PFSK-1 (cell line): ENCODE data around the gene EXOC7.

Source experiments
- FOXP2 ChIP-seq: optimal IDR thresholded peaks from 2 replicates; pipeline ENCODE3; 2011; ENCODE audit warnings: borderline replicate concordance, control low read depth, inconsistent platforms; ENCODE audit not compliant: insufficient read depth; ENCODE audit errors: extremely low read length, extremely low read depth
- POLR2AphosphoS5 ChIP-seq: IDR thresholded peaks from 2 replicates; pipeline ENCODE4 v1.6.1; 2012; ENCODE audit warnings: low read depth, mild to moderate bottlenecking, control low read depth, low read length, moderate library complexity
- SIN3A ChIP-seq: IDR thresholded peaks from 2 replicates; pipeline ENCODE4 v1.6.1; 2012; ENCODE audit warnings: mild to moderate bottlenecking, low read length, moderate library complexity, borderline replicate concordance; ENCODE audit not compliant: insufficient read depth
- TAF1 ChIP-seq: IDR thresholded peaks from 2 replicates; pipeline ENCODE4 v1.6.1; 2012; ENCODE audit warnings: low read length, control low read depth, borderline replicate concordance; ENCODE audit not compliant: insufficient read depth
- TF ChIP-seq, protein P1 (sequence below), 2 experiments: IDR thresholded peaks; 2 replicates each; pipeline versions ENCODE4 v1.6.1 to v1.8.0; 2011 to 2012; ENCODE audit warnings: low read depth in 2 of 2, low read length in 2 of 2, control low read depth in 1 of 2, inconsistent platforms in 1 of 2, mild to moderate bottlenecking in 1 of 2, moderate library complexity in 1 of 2; ENCODE audit not compliant: insufficient read depth in 1 of 2

EXOC7 gene

DNA sequence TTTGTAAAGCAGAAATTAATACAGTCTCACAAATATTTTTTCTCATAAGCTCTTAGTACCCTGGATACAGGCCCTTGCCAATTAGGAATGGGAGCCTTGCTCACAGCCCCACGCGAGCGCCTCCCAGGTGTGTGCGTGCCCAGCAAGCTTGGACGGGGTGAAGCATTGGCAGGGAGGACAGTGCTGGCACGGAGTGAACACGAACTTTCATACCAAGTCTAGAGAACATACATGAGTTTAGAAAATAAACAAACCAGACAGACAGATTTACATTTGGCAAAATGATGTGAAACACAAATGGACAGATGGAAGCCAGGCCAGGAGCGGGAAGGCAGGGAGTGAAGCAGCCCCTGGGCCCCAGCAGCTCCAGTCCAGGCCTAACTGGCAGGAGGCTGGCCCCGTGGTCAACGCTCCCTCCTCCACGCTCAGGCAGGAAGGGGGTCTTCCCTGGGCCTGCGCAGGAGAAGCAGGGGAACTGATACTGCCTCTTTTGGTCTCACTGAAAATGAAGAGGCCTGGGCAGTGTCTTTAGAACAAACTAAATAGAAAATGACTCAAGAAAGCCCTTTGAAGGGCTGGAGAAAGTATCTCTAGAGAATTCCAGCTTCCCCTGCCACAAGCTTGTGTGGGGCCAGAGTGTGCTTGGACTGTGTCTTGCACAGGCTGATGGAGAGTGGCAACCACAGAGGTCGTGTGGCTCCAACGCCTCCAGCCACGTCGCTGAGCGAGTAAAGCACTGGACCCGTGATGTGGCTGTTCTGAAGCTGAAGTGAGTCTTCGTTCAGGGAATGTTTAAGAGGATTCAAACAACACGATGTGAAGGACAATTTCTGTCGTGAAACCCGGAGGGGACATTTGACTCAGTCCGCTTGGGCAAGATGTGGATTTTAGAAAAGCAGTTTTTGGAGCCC lies 47.4 kb upstream of the EXOC7 start:
- TF ChIP-seq, protein P1, sequence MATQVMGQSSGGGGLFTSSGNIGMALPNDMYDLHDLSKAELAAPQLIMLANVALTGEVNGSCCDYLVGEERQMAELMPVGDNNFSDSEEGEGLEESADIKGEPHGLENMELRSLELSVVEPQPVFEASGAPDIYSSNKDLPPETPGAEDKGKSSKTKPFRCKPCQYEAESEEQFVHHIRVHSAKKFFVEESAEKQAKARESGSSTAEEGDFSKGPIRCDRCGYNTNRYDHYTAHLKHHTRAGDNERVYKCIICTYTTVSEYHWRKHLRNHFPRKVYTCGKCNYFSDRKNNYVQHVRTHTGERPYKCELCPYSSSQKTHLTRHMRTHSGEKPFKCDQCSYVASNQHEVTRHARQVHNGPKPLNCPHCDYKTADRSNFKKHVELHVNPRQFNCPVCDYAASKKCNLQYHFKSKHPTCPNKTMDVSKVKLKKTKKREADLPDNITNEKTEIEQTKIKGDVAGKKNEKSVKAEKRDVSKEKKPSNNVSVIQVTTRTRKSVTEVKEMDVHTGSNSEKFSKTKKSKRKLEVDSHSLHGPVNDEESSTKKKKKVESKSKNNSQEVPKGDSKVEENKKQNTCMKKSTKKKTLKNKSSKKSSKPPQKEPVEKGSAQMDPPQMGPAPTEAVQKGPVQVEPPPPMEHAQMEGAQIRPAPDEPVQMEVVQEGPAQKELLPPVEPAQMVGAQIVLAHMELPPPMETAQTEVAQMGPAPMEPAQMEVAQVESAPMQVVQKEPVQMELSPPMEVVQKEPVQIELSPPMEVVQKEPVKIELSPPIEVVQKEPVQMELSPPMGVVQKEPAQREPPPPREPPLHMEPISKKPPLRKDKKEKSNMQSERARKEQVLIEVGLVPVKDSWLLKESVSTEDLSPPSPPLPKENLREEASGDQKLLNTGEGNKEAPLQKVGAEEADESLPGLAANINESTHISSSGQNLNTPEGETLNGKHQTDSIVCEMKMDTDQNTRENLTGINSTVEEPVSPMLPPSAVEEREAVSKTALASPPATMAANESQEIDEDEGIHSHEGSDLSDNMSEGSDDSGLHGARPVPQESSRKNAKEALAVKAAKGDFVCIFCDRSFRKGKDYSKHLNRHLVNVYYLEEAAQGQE (IDR thresholded peaks at IDR 0.05; ENCODE audit: insufficient read depth in 1 of 2, low read depth in 2 of 2, low read length in 2 of 2): no peak
- TF ChIP-seq TAF1 (no peak), POLR2AphosphoS5 (no peak), FOXP2 (no peak), SIN3A (no peak)

DNA sequence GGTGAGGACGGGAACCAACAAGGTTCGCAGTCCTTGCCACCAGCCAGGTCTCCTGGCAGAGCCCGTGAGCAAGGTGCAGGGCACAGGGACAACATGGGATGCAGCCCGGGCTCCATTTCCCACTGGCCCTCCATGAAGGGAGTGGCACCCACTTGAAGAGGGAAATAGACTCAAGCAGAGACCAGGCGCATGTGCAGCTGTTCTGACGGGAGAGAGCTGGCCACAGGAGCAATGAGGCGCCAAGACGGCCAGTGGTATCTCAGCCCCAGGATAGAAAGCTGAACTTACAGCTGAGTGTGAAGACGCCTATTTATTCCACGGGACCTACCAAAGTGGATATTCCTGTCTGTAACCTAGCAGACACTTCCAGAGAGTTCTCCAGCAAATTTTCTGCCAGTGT lies 45.6 kb upstream of the EXOC7 start:
- no peak for TF ChIP-seq TAF1
- TF ChIP-seq POLR2AphosphoS5: no peak
- TF ChIP-seq, protein P1 (IDR thresholded peaks at IDR 0.05; ENCODE audit: insufficient read depth in 1 of 2, low read depth in 2 of 2, low read length in 2 of 2): no peak
- no peak for TF ChIP-seq FOXP2
- TF ChIP-seq SIN3A: no peak

DNA sequence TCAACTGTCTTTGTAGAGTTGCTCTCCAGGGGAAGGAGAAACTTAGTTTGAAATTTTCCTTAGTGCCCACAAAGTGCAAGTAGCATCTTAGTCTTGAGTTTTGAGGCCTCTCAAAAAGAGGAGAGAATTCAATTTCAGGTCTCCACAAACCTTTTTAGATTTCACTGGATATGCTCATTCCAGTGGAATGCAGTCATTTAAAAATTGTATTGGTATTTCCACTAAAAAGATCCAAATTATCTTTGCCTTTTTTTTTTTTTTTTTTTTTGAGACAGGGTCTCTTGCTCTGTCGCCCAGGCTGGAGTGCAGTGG lies 44.4 kb upstream of the EXOC7 start:
- TF ChIP-seq POLR2AphosphoS5: no peak
- TF ChIP-seq, protein P1 (IDR thresholded peaks at IDR 0.05; ENCODE audit: insufficient read depth in 1 of 2, low read depth in 2 of 2, low read length in 2 of 2): no peak
- TF ChIP-seq FOXP2: no peak

GRCh38 chr17:76147211-76148014 lies 43.8 kb upstream of the EXOC7 start:
- TF ChIP-seq POLR2AphosphoS5 (no peak), SIN3A (no peak), FOXP2 (no peak), TAF1 (no peak)
- TF ChIP-seq, protein P1 (IDR thresholded peaks at IDR 0.05; ENCODE audit: insufficient read depth in 1 of 2, low read depth in 2 of 2, low read length in 2 of 2): no peak
